HG02678 (cell line): ENCODE results near the gene NRAS.
"Not testable (repeated sequence)": the region's sequence is repeated elsewhere in the genome, so short reads cannot be mapped to it uniquely, and the experiment has no call there.

Experiments
- ATAC-seq: cut with Tn5 transposase; IDR thresholded peaks from one replicate; pipeline ENCODE4 v1.9.1; 2021; ENCODE audit warnings: mild to moderate bottlenecking, moderate library complexity; ENCODE audit not compliant: unreplicated experiment

NRAS gene

GRCh38 chr1:114716304-114717170, at the start of gene NRAS:
TSS of gene NRAS (minus strand) at chr1:114716771. CDS start at chr1:114716160, 611 bp downstream.
- peak; percentile 96 for ATAC-seq

- no peak for ATAC-seq
Measured at GRCh38 chr1:114764689-114765088, 48.1 kb upstream of the NRAS start.

- no peak for ATAC-seq
Measured at GRCh38 chr1:114758256-114758832, 41.8 kb upstream of the NRAS start.

DNA sequence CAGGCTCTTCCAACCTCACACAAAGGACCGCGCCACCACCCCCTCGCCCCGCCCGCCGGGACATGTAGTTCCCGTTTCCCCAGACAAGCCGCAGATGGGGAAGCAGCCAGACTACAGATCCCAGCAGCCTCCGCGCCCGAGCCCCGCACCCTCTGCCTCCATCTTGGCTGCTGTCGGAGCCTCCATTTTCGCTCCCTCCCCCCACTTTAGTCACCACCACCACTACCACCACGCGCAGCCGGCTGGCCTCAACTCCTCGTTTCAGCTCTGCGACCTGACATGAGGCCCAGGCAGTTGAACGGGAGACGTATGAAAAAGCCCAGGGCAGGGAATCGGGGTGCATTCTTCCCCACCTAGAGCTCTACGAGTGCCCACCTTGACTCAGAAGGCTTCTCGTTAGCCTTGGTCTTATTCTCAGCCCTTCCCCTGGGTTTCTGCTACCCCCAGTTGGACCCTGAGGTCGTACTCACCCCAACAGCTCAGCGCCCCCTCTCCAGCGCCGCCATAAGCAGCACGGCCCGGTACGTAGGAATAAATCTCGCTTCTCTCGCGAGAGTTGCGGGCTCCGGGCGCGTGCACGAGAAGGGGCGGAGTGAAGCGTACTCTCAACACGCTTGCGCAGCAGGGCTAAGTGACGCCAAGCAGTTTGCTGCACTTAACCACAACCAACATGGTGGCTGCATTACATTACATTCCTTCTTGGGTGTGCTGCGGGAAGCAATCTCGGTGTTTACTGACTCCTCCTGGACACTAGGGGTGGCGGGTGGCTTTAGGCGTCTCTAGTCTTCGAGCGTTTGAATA, 41.1 kb upstream of the NRAS start, which contains the start of gene CSDE1:
Gene CSDE1, minus strand, starts transcription at position 530 of the 801 bp plus-strand sequence. CDS start 18,094 bp downstream, outside the sequence.
- peak; percentile 85 for ATAC-seq

DNA sequence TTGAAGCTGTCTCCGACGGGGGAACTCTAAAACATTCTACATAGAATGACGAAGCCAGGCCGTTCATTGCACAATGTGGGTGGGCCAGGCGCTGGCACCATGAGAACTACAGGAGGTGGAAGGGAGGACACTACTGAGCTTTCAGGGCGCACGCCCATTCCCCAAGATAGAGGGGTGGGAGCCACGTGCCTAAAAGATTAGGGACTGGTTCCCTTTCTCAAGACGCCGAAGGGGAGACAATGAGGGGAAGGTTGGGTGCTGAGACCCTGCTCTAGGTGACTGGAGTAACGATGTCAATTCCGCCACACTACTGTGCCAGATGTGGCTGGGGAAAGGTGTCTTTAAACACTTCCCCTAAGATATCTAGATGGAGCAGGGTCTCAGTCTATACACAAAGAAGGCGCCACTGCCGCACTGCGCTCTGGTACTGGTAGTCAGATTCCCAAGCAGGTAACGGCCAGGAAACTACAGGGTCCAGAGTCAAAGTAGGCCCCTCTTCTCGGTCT, 40.4 kb upstream of the NRAS start:
- ATAC-seq, result no peak

- ATAC-seq, result peak; percentile 44
Measured at GRCh38 chr1:114756009-114756892, 39.7 kb upstream of the NRAS start.

DNA sequence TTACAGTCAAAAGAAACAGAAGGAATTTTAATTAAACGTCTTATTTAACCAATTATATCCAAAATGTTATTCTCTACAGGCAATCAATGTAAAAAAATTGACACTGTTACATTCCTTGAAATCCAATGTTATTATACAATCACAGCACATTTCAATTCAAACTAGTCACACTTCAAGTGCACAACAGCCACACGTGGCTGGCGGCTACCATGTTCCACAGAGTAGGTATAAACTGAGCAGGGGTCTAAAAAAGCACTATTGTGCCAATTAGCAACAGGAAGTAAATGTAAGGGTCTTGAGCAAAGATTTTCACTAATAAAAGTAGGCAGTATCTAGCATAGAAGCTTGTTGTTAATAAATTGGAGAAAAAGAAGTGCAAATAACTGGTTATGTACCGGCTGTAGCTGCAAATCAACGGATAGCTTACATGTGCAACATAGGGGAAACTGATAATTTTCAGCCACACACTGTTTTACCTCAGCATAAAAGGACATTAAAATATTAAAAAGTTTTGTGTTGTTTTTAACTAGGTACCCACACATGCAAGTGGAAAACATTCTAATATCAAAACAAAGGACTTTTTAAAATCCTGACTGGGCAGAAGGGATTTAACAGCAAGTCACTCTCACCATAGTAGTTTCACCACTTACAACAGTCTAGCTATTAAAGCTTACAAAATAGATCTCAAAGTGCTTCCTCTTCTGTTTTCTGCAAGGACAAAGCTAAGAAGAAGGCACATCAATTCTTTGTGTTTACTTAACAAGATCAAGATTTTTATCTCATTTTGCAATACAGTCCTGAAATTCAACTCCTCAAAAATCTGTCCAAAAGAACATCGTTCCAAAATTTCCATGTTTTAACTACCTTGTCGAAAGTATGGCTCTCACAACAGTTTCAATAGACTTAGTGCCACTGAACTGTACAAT, 38.7 kb upstream of the NRAS start:
- no peak for ATAC-seq

DNA sequence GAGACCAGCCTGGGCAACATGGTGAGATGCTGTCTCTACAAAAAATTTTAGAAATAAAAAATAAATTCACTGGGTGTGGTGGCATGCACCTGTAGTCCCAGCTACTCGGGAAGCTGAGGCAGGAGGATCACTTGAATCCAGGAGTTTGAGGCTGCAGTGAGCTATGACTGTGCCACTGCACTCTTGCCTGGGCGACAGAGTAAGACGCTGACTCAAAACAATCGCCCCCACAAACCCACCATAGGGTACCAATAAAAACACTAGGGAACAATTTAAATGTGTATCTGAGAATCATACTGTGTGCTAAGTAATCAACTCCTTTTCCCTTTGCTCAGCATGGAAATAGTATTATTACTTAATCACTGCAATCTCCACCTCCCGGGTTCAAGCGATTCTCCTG, 37.1 kb upstream of the NRAS start:
- not testable (repeated sequence) for ATAC-seq

- no peak for ATAC-seq
Measured at GRCh38 chr1:114753143-114753542, 36.6 kb upstream of the NRAS start.

- ATAC-seq, result no peak
Measured at GRCh38 chr1:114750780-114751179, 34.2 kb upstream of the NRAS start.

DNA sequence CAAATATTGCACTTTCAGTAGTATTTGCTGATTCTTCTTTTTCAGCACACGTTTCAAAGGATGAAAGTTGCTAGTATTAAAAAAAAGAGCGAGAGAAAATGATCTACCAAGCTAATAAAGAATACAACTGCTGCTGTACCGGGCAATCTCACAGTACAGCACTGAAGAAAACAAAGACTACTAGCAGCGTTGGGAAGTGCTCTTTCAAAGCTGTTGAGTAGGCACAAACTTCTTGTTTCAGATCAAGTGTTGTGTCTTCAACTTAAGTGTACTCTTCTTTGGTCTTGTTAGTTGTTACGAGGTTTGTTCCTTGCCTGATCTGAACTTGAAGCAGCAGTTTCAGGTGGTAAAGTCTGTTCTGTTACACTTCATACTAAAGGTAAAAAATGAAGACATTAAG, 33.3 kb upstream of the NRAS start:
- no peak for ATAC-seq

DNA sequence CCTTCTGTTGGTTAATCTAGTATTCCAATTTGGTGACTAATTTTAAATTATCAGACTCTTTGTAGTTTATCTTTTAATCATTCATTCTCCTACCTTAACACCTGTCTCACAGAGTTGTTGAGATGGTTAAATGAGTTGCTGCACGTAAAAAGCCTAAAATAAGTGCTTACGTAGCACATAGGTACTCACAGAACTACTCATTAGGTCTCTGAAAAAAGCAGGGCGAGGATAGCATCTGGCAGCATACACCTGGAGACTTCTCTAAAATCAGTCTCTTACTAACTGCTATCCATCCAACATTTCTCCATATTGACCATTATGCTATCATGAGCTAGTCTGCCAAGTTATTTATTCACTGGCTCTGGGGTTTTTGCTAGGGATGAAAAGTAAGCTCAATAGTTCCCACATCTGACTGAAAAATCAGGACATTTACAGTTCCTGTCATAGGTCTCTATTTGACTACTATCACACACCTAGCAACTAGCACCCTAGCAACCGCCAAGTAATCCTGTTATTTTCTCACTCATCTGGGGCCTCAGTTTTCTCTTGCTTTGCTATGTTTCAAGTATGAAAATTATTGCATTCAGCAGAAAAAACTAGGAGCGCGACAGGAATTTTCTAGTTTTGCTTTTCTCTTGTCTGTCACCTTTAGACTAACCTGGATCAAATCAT, 30.0 kb upstream of the NRAS start:
- ATAC-seq, result no peak

DNA sequence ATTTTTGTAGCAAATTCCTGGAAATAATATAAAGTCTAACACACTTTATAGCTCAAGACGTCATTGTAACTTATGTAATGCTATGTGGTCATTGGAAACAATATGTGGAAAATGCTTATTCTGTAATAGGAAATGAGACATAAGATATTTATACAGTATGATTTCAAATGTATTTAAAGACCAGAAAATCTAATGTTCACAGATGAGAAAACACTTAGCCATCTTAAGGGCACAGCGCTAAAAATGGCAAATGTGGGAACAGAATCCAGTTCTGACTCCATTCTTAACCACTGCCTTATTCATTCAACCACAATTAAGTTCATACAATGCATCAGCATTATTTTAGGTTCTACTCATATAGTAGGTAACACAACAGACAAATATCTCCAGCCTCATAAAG, 28.7 kb upstream of the NRAS start:
- ATAC-seq, result no peak

- ATAC-seq, result no peak
Measured at GRCh38 chr1:114741963-114742746, 25.6 kb upstream of the NRAS start.

GRCh38 chr1:114740331-114740730, 23.8 kb upstream of the NRAS start:
- ATAC-seq, result no peak

- ATAC-seq, result no peak
Measured at GRCh38 chr1:114737314-114737849, 20.8 kb upstream of the NRAS start.

GRCh38 chr1:114735479-114735878, 18.9 kb upstream of the NRAS start:
- no peak for ATAC-seq

GRCh38 chr1:114729782-114730181, 13.2 kb upstream of the NRAS start:
- no peak for ATAC-seq
